Lung (tissue), 12 donors: ENCODE measurements around the gene DEAF1. TPM values are rescaled to one million over a fixed set of nuclear protein-coding genes. Genes with fewer than 3 reads are reported as not detected.
A peak's percentile ranks its signal among the peaks of the same experiment; 100 is the strongest.

ENCODE experiments used
- ATAC-seq: fragments of 200-7000 bp; cut with Tn5 transposase; one replicate; pipeline ENCODE4 v1.9.1; 2020; ENCODE audit warnings: moderate number of reproducible peaks; ENCODE audit not compliant: insufficient read depth, low FRiP score
- DNase-seq, 3 donors: peaks; one replicate each; pipeline ENCODE4 v3.0.0-alpha.2; 2013 to 2017
- H3K27ac ChIP-seq, 2 donors: one replicate each; pipeline ENCODE4 v1.5.1; 2013; ENCODE audit warnings: mild to moderate bottlenecking in 2 of 2, moderate library complexity in 2 of 2, control low read depth in 1 of 2, inconsistent platforms in 1 of 2, low read depth in 1 of 2, low read length in 1 of 2
- H3K27me3 ChIP-seq, 3 donors: one replicate each; pipeline ENCODE4 v1.5.1; 2013; ENCODE audit warnings: low read length in 2 of 3; ENCODE audit not compliant: control insufficient read depth in 3 of 3, insufficient read depth in 3 of 3
- H3K36me3 ChIP-seq, 4 donors: one replicate each; pipeline ENCODE4 v1.5.1; 2013; ENCODE audit warnings: low read length in 4 of 4, mild to moderate bottlenecking in 1 of 4, moderate library complexity in 1 of 4; ENCODE audit not compliant: control insufficient read depth in 4 of 4, insufficient read depth in 4 of 4
- H3K4me1 ChIP-seq, 5 donors: one replicate each; pipeline ENCODE4 v1.5.1; 2013; ENCODE audit warnings: low read length in 5 of 5, mild to moderate bottlenecking in 2 of 5, moderate library complexity in 1 of 5; ENCODE audit not compliant: control insufficient read depth in 5 of 5, insufficient read depth in 5 of 5
- H3K4me3 ChIP-seq: one replicate; pipeline ENCODE4 v1.5.1; 2013; ENCODE audit warnings: mild to moderate bottlenecking, control low read depth, moderate library complexity
- H3K9ac ChIP-seq, 2 donors: one replicate each; pipeline ENCODE4 v1.5.1; 2013; ENCODE audit warnings: low read length in 2 of 2, control low read depth in 1 of 2; ENCODE audit not compliant: insufficient read depth in 1 of 2
- H3K9me3 ChIP-seq, 4 donors: one replicate each; pipeline ENCODE4 v1.5.1; 2013; ENCODE audit warnings: low read length in 3 of 4, mild to moderate bottlenecking in 1 of 4, moderate library complexity in 1 of 4; ENCODE audit not compliant: control insufficient read depth in 4 of 4, insufficient read depth in 3 of 4
- WGBS, 2 donors: extraction: QIAGEN DNeasy Blood & Tissue Kit; methylation state at CpG; one replicate each; pipeline ENCODE4 v1.1.7; 2013; 5-methylcytosine and 5-hydroxymethylcytosine counted together
- polyA plus RNA-seq, 2 donors: library from polyadenylated mRNA; stranded (reverse); fragments of 200-250 nt; gene quantifications; one replicate each; pipeline ENCODE4 v1.2.1, GENCODE V29; 2013
- total RNA-seq, 2 donors: library from RNA; depleted of rRNA in 1 of 2; stranded (reverse); fragments of >200 nt in 1 of 2; gene quantifications; one replicate each; pipeline ENCODE4 v1.2.1, GENCODE V29; 2014 to 2021
- TF ChIP-seq, protein P1 (sequence below): IDR thresholded peaks from 2 replicates; pipeline ENCODE4 v1.5.1; 2012; ENCODE audit warnings: mild to moderate bottlenecking; ENCODE audit errors: control extremely low read depth, extremely low read depth
- donor health status: control.
- donor health status: control.
- donor health status: Bipolar disorder and iron deficiency.
- donor health status: healthy.
- donor health status: DM: yes; HTN: yes; CAD: no.

DEAF1 gene
- total and polyA plus RNA-seq, 4 donors = 18.5 to 33.1 (median 22.3) TPM

DNA sequence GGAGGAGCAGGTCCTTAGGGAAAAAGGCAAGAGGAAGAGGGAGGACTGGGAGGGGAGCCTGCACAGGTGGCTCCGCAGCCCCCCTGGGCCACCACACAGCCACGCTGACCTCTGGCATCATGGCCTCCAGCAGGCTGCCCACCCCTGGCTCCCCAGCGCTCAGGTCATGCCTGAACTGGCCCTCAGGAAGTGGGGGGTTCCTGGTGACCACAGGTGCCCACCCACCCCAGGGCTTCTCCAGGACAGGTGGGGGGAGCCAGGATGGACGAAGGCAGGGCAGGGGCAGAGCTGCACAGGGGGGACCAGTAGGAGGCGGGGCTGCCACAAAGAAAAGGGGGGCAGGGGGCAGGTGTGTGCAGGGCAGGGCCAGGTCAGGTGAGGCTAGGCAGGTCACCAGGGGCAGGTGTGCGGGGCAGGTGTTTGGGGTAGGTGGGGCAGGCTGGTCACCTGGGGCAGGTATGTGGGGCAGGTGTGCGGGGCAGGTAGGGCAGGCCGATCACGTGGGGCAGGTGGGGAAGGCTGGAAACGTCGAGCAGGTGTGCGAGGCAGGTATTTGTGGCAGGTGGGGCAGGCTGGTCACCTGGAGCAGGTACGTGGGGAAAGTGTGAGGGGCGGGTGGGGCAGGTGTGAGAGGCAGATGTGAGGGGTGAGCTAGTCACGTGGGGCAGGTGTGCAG is 997 bp downstream of the DEAF1 start:
- 58 to 61% methylated on average over 14 to 15 of the region's 15 CpGs for WGBS, 2 donors
- H3K4me3 ChIP-seq = no peak overlapping the region
- H3K36me3 ChIP-seq = peaks cover 0 to 7% (median 1%) of the 10 kb centered on the region in 4 donors
- H3K4me1 ChIP-seq = peaks cover 0 to 22% (median 9%) of the 10 kb centered on the region in 5 donors
- H3K27me3 ChIP-seq = no peaks in the 10 kb centered on the region
- H3K9me3 ChIP-seq = no peaks in the 10 kb centered on the region
- peak overlapping the region in 1 of 2 donors; percentile 53 for H3K9ac ChIP-seq
- no peak overlapping the region for H3K27ac ChIP-seq
- ATAC-seq = no peak
- TF ChIP-seq, protein P1, sequence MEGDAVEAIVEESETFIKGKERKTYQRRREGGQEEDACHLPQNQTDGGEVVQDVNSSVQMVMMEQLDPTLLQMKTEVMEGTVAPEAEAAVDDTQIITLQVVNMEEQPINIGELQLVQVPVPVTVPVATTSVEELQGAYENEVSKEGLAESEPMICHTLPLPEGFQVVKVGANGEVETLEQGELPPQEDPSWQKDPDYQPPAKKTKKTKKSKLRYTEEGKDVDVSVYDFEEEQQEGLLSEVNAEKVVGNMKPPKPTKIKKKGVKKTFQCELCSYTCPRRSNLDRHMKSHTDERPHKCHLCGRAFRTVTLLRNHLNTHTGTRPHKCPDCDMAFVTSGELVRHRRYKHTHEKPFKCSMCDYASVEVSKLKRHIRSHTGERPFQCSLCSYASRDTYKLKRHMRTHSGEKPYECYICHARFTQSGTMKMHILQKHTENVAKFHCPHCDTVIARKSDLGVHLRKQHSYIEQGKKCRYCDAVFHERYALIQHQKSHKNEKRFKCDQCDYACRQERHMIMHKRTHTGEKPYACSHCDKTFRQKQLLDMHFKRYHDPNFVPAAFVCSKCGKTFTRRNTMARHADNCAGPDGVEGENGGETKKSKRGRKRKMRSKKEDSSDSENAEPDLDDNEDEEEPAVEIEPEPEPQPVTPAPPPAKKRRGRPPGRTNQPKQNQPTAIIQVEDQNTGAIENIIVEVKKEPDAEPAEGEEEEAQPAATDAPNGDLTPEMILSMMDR = no peak
- DNase-seq = no peak

DNA sequence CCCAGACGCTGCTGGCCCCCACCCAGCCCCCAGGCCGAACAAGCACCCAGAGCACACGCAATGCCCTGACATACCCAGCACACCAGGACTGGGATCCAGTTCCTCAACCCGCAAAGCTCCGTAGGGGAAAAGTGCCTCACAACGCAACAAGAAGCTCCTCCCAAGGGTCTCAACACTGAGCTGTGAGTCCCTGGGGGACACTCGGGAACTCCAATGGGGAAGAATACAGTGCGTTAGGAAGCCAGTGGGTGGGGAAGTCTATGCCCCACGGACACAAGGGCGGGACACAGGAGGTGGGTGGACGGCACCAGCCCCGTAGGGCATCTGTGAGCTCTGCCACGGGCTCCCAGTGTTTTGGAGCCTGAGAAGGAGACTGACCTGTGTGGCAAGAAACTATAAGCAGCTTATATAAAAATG is 1.6 kb downstream of the DEAF1 start:
- H3K4me1 ChIP-seq = peaks cover 0 to 22% (median 9%) of the 10 kb centered on the region in 5 donors
- TF ChIP-seq, protein P1 = no peak
- H3K36me3 ChIP-seq = peaks cover 0 to 10% (median 3%) of the 10 kb centered on the region in 4 donors
- no peak for ATAC-seq
- WGBS, 2 donors = 34 to 38% methylated on average over 13 of the region's 13 CpGs
- peak overlapping the region; percentile 37 to 53 for H3K9ac ChIP-seq
- H3K27me3 ChIP-seq = no peaks in the 10 kb centered on the region
- no peak overlapping the region for H3K4me3 ChIP-seq
- H3K9me3 ChIP-seq = no peaks in the 10 kb centered on the region
- DNase-seq = peak in 2 of 3 donors; percentile 28 to 40
- peak overlapping the region in 1 of 2 donors; percentile 26 for H3K27ac ChIP-seq

DNA sequence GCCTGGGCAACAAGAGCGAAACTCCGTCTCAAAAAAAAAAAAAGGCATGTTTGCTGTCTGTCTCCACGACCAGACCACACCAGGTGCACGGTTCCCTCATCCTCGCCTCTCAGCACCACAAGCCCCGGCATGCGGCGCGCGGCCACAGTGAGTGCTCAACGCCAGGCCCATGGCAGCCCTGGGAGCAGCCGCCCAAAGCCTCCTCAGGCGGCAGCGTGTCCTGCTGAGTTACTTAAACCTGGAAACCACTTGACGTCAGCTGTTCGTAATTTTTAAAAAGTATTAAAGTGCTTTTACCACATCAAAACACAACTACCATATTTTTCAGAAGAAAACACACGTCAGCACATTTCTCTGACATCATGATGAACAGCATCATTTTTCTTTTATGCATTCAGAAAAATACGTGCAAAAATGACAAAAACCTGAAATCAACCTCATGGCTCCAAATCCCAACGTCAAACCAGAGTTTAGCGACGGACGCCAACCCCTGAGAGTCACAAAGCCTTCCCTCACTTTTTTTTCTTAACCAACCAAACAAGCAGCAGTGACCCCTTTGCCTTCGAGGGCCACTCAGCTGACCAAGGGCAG is 2.1 kb downstream of the DEAF1 start:
- H3K9ac ChIP-seq = peak overlapping the region in 1 of 2 donors; percentile 37
- no peak overlapping the region for H3K4me3 ChIP-seq
- H3K4me1 ChIP-seq = peaks cover 0 to 22% (median 9%) of the 10 kb centered on the region in 5 donors
- TF ChIP-seq, protein P1 = no peak
- no peaks in the 10 kb centered on the region for H3K27me3 ChIP-seq
- no peak overlapping the region for H3K27ac ChIP-seq
- WGBS, 2 donors = 81 to 82% methylated on average over 21 to 23 of the region's 23 CpGs
- no peak for ATAC-seq
- H3K9me3 ChIP-seq = no peaks in the 10 kb centered on the region
- peaks cover 0 to 14% (median 4%) of the 10 kb centered on the region in 4 donors for H3K36me3 ChIP-seq
- peak in 1 of 3 donors; percentile 24 for DNase-seq
